Skeletal muscle tissue (tissue), 4 donors: Measurements from ENCODE around the gene C6orf141. TPM values are rescaled to one million over a fixed set of nuclear protein-coding genes. Genes with fewer than 3 reads are reported as not detected.

Experiments used
- H3K27ac ChIP-seq: one replicate; pipeline ENCODE4 v1.7.0; 2013; ENCODE audit warnings: mild to moderate bottlenecking, low read depth, low read length, inconsistent platforms
- H3K27me3 ChIP-seq, 3 donors: one replicate each; pipeline ENCODE4 v1.7.0; 2013; ENCODE audit warnings: low read length in 3 of 3; ENCODE audit not compliant: control insufficient read depth in 3 of 3, insufficient read depth in 3 of 3
- H3K36me3 ChIP-seq, 3 donors: one replicate each; pipeline ENCODE4 v1.7.0; 2013; ENCODE audit warnings: low read length in 3 of 3; ENCODE audit not compliant: control insufficient read depth in 3 of 3, insufficient read depth in 3 of 3
- H3K4me1 ChIP-seq, 3 donors: one replicate each; pipeline ENCODE4 v1.7.0; 2013; ENCODE audit warnings: low read length in 3 of 3, mild to moderate bottlenecking in 3 of 3; ENCODE audit not compliant: control insufficient read depth in 3 of 3, insufficient read depth in 3 of 3
- H3K4me3 ChIP-seq, 3 donors: one replicate each; pipeline ENCODE4 v1.7.0; 2013; ENCODE audit warnings: low read length in 3 of 3
- H3K9ac ChIP-seq, 3 donors: one replicate each; pipeline ENCODE4 v1.7.0; 2013; ENCODE audit warnings: low read length in 3 of 3, mild to moderate bottlenecking in 3 of 3, moderate library complexity in 2 of 3, low read depth in 1 of 3
- H3K9me3 ChIP-seq, 3 donors: one replicate each; pipeline ENCODE4 v1.7.0; 2013; ENCODE audit warnings: low read length in 3 of 3; ENCODE audit not compliant: control insufficient read depth in 3 of 3
- total RNA-seq: library from RNA; depleted of rRNA; stranded (reverse); fragments of >200 nt; gene quantifications from one replicate; pipeline ENCODE4 v1.2.3, GENCODE V29; 2014
- donor health status: Osteomylitis.

C6orf141 gene
- 2.1 TPM for total RNA-seq

- peak within 1 kb of the TSS; percentile 65 to 70 (median 68) for H3K4me3 ChIP-seq
- no peaks in the 10 kb centered on the region for H3K36me3 ChIP-seq
- peaks cover 17 to 27% (median 21%) of the 10 kb centered on the region in 3 donors for H3K27me3 ChIP-seq
- H3K4me1 ChIP-seq: peaks cover 7 to 17% (median 15%) of the 10 kb centered on the region in 3 donors
- no peaks in the 10 kb centered on the region for H3K9me3 ChIP-seq
- H3K27ac ChIP-seq: no peak within 1 kb of the TSS
- H3K9ac ChIP-seq: peak within 1 kb of the TSS in 2 of 3 donors; percentile 57 to 65
Measured at GRCh38 chr6:49550492-49551077, at the start of gene C6orf141. C6orf141 (plus strand) TSS chr6:49550668; CDS start chr6:49550793, 125 bp downstream.

GRCh38 chr6:49504666-49505065 is 45.8 kb upstream of the C6orf141 start:
- Histone ChIP-seq H3K9me3 (no peaks in the 10 kb centered on the region), H3K27me3 (no peaks in the 10 kb centered on the region), H3K4me3 (no peak overlapping the region), H3K9ac (no peak overlapping the region), H3K27ac (no peak overlapping the region), H3K4me1 (no peaks in the 10 kb centered on the region), H3K36me3 (no peaks in the 10 kb centered on the region)

GRCh38 chr6:49506569-49507111 is 43.8 kb upstream of the C6orf141 start:
- H3K9me3 ChIP-seq: no peaks in the 10 kb centered on the region
- no peaks in the 10 kb centered on the region for H3K4me1 ChIP-seq
- no peaks in the 10 kb centered on the region for H3K27me3 ChIP-seq
- H3K9ac ChIP-seq: no peak overlapping the region
- H3K27ac ChIP-seq: no peak overlapping the region
- no peak overlapping the region for H3K4me3 ChIP-seq
- no peaks in the 10 kb centered on the region for H3K36me3 ChIP-seq

DNA sequence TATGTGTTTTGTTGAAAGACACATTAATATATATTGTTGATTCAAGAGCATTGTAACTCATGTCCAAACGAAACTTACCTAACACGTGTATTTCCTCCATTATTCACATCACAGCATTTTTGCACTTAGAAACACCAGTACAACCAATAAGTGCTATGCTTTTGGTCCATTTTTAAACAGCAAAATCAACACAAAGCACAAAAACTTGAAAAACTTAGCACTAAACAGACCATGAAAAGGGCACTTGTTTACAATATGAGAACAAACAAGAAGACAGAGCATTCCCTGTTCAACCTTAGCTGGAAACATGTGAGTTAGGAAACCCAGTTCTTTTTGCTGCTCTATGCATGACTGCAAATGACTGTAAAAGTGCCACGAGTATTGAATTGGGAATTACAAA is 41.1 kb upstream of the C6orf141 start:
- Histone ChIP-seq H3K36me3 (no peaks in the 10 kb centered on the region), H3K27ac (no peak overlapping the region), H3K4me3 (no peak overlapping the region), H3K9me3 (no peaks in the 10 kb centered on the region), H3K9ac (no peak overlapping the region), H3K27me3 (no peaks in the 10 kb centered on the region), H3K4me1 (no peaks in the 10 kb centered on the region)

GRCh38 chr6:49513153-49513989 is 37.1 kb upstream of the C6orf141 start:
- Histone ChIP-seq H3K27me3 (no peaks in the 10 kb centered on the region), H3K4me1 (no peaks in the 10 kb centered on the region), H3K9me3 (no peaks in the 10 kb centered on the region), H3K4me3 (no peak overlapping the region), H3K36me3 (no peaks in the 10 kb centered on the region), H3K27ac (no peak overlapping the region), H3K9ac (no peak overlapping the region)

DNA sequence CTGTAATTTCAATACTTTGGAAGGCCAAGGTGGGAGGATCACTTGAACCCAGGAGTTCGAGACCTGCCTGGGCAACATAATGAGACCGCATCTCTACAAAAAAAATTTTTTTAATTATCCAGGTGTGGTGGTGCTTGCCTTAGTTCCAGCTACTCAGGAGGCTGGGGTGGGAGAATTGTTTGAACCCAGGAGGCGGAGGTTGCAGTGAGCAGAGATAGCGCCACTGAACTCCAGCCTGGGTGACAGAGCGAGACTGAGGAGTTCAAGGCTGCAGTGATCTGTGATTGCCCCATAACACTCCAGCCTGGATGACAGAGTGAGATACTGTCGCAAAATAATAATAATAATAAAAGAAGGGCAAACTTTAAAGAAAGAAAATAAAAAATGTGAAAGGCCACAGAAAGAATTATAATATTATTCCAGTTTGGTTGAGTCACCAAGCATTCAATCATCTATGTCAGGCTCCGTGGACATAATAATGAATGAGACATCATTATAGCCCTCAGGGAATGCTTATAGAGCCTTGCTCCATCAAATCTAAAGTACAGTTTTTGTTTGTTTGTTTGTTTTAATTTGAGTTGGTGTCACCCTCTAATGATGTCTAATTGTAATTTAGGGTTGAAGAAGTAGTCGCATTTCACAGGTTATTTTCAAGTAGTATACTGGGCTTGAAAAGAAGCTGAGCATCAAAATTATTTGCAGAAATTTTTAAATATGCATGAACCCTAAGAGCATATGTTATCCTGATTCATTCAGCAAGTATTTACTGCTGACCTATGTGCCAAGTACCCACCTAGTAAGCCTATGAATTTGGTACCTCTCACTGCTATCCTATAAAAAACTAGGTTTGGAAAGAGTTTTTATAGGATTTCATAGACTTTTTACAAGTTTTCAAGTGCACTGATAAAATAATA is 35.6 kb upstream of the C6orf141 start:
- Histone ChIP-seq H3K27ac (no peak overlapping the region), H3K4me1 (no peaks in the 10 kb centered on the region), H3K4me3 (no peak overlapping the region), H3K27me3 (no peaks in the 10 kb centered on the region), H3K9me3 (no peaks in the 10 kb centered on the region), H3K36me3 (no peaks in the 10 kb centered on the region), H3K9ac (no peak overlapping the region)

DNA sequence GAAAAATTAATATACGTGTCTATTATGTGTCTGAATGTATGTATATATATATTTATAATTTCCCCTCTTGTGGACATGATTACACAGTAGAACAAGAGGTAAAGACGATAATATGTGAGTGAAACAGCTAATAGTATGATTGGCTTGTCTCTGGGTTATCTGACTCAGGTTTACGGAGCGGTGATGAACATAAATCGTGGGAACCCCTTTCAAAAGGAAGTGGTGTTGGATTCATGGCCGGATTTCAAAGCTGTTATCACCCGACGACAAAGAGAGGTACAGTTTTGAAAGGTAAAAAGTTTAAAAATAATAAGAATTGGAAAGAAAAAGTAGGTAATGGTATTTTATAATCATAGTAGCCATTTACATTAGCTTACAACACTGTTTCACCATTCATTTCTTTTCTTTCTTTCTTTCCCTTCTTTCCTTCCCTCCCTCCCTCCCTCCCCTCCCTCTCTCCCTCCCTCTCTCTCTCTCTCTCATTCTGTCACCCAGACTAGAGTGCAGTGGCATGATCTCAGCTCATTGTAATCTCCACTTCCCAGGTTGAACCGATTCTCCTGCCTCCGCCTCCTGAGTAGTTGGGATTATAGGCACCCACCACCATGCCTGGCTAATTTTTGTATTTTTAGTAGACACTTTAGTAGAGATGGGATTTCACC is 34.9 kb upstream of the C6orf141 start:
- H3K27ac ChIP-seq: no peak overlapping the region
- no peaks in the 10 kb centered on the region for H3K27me3 ChIP-seq
- no peak overlapping the region for H3K9ac ChIP-seq
- no peak overlapping the region for H3K4me3 ChIP-seq
- H3K9me3 ChIP-seq: no peaks in the 10 kb centered on the region
- H3K36me3 ChIP-seq: no peaks in the 10 kb centered on the region
- H3K4me1 ChIP-seq: no peaks in the 10 kb centered on the region

- H3K27ac ChIP-seq: no peak overlapping the region
- no peak overlapping the region for H3K4me3 ChIP-seq
- H3K36me3 ChIP-seq: no peaks in the 10 kb centered on the region
- no peaks in the 10 kb centered on the region for H3K27me3 ChIP-seq
- no peaks in the 10 kb centered on the region for H3K9me3 ChIP-seq
- no peaks in the 10 kb centered on the region for H3K4me1 ChIP-seq
- H3K9ac ChIP-seq: no peak overlapping the region
Measured at GRCh38 chr6:49516147-49516505, 34.3 kb upstream of the C6orf141 start.

GRCh38 chr6:49517919-49518318 is 32.5 kb upstream of the C6orf141 start:
- H3K9me3 ChIP-seq: no peaks in the 10 kb centered on the region
- H3K4me3 ChIP-seq: no peak overlapping the region
- no peaks in the 10 kb centered on the region for H3K27me3 ChIP-seq
- H3K9ac ChIP-seq: no peak overlapping the region
- H3K36me3 ChIP-seq: no peaks in the 10 kb centered on the region
- H3K27ac ChIP-seq: no peak overlapping the region
- no peaks in the 10 kb centered on the region for H3K4me1 ChIP-seq
